ENCODE data around the gene SLC15A4.
A peak's percentile ranks its signal among the peaks of the same experiment; 100 is the strongest.
"Not testable (repeated sequence)": the region's sequence is repeated elsewhere in the genome, so short reads cannot be mapped to it uniquely, and the experiment has no call there.

Gene SLC15A4

GRCh38 chr12:128852885-128853599 lies 29.3 kb upstream of the SLC15A4 start, which contains the start of gene GLT1D1:
Gene GLT1D1 (plus strand): TSS chr12:128853478. CDS start chr12:128853582, 104 bp downstream.
- Mint-ChIP-seq H3K27ac (no peak within 1 kb of the TSS), H3K4me1 (ENCODE audit: low read depth in 2 of 2) (no peaks in the 10 kb centered on the region), H3K9me3 (no peaks in the 10 kb centered on the region), H3K4me3 (peak within 1 kb of the TSS; percentile 48 to 62), H3K27me3 (peaks cover 12 to 50% of the 10 kb centered on the region in 2 donors), H3K36me3 (ENCODE audit: insufficient read depth) (no peaks in the 10 kb centered on the region)
- no peak for DNase-seq
- no peak for ATAC-seq (replicated peaks)

- Mint-ChIP-seq H3K27me3 (peaks cover 12 to 42% of the 10 kb centered on the region in 2 donors), H3K4me3 (no peak overlapping the region), H3K4me1 (ENCODE audit: low read depth in 2 of 2) (no peaks in the 10 kb centered on the region), H3K27ac (no peak overlapping the region), H3K36me3 (ENCODE audit: insufficient read depth) (peaks cover 3% of the 10 kb centered on the region), H3K9me3 (no peaks in the 10 kb centered on the region)
- ATAC-seq (replicated peaks) (no peak), DNase-seq (no peak)
Observed at GRCh38 chr12:128852026-128852698, 28.4 kb upstream of the SLC15A4 start.

GRCh38 chr12:128851429-128851828 lies 27.7 kb upstream of the SLC15A4 start:
- ATAC-seq (replicated peaks); H3K36me3 Mint-ChIP-seq (ENCODE audit: insufficient read depth); DNase-seq; H3K4me3 Mint-ChIP-seq; H3K4me1 Mint-ChIP-seq (ENCODE audit: low read depth in 2 of 2); H3K9me3 Mint-ChIP-seq; H3K27ac Mint-ChIP-seq: not testable (repeated sequence)
- peaks cover 12 to 36% of the 10 kb centered on the region in 2 donors for H3K27me3 Mint-ChIP-seq

- ATAC-seq (replicated peaks) (no peak), DNase-seq (no peak)
- Mint-ChIP-seq H3K4me3 (no peak overlapping the region), H3K27me3 (peaks cover 12 to 30% of the 10 kb centered on the region in 2 donors), H3K9me3 (no peaks in the 10 kb centered on the region), H3K27ac (no peak overlapping the region), H3K4me1 (ENCODE audit: low read depth in 2 of 2) (no peaks in the 10 kb centered on the region), H3K36me3 (ENCODE audit: insufficient read depth) (peaks cover 3% of the 10 kb centered on the region)
Observed at GRCh38 chr12:128850400-128850799, 26.6 kb upstream of the SLC15A4 start.

GRCh38 chr12:128849806-128850205 lies 26.0 kb upstream of the SLC15A4 start:
- not testable (repeated sequence) for H3K27ac Mint-ChIP-seq; ATAC-seq (replicated peaks); DNase-seq; H3K36me3 Mint-ChIP-seq (ENCODE audit: insufficient read depth); H3K4me3 Mint-ChIP-seq; H3K4me1 Mint-ChIP-seq (ENCODE audit: low read depth in 2 of 2); H3K9me3 Mint-ChIP-seq
- H3K27me3 Mint-ChIP-seq = peaks cover 10 to 24% of the 10 kb centered on the region in 2 donors

- Mint-ChIP-seq H3K27ac (no peak overlapping the region), H3K27me3 (peaks cover 0 to 15% of the 10 kb centered on the region in 2 donors), H3K36me3 (ENCODE audit: insufficient read depth) (peaks cover 3% of the 10 kb centered on the region), H3K4me1 (ENCODE audit: low read depth in 2 of 2) (peaks cover under 1 to 2% of the 10 kb centered on the region in 2 donors), H3K9me3 (no peaks in the 10 kb centered on the region), H3K4me3 (no peak overlapping the region)
- ATAC-seq (replicated peaks) (no peak), DNase-seq (no peak)
Observed at GRCh38 chr12:128848371-128848770, 24.6 kb upstream of the SLC15A4 start.

GRCh38 chr12:128846671-128847070 lies 22.9 kb upstream of the SLC15A4 start:
- not testable (repeated sequence) for H3K27ac Mint-ChIP-seq; DNase-seq; H3K9me3 Mint-ChIP-seq; H3K4me1 Mint-ChIP-seq (ENCODE audit: low read depth in 2 of 2); H3K36me3 Mint-ChIP-seq (ENCODE audit: insufficient read depth); ATAC-seq (replicated peaks); H3K27me3 Mint-ChIP-seq; H3K4me3 Mint-ChIP-seq

GRCh38 chr12:128844031-128844635 lies 20.4 kb upstream of the SLC15A4 start:
- no peak for DNase-seq
- peak; percentile 47 for ATAC-seq (replicated peaks)
- no peaks in the 10 kb centered on the region for H3K27me3 Mint-ChIP-seq
- peak overlapping the region in 1 of 2 donors; percentile 13 for H3K27ac Mint-ChIP-seq
- no peaks in the 10 kb centered on the region for H3K9me3 Mint-ChIP-seq
- H3K4me3 Mint-ChIP-seq = no peak overlapping the region
- H3K36me3 Mint-ChIP-seq (ENCODE audit: insufficient read depth) = peaks cover 6% of the 10 kb centered on the region
- H3K4me1 Mint-ChIP-seq (ENCODE audit: low read depth in 2 of 2) = peaks cover 6 to 15% of the 10 kb centered on the region in 2 donors

GRCh38 chr12:128843538-128843937 lies 19.8 kb upstream of the SLC15A4 start:
- Mint-ChIP-seq H3K27ac (peak overlapping the region in 1 of 2 donors; percentile 13), H3K27me3 (no peaks in the 10 kb centered on the region), H3K4me1 (ENCODE audit: low read depth in 2 of 2) (peaks cover 6 to 15% of the 10 kb centered on the region in 2 donors), H3K9me3 (no peaks in the 10 kb centered on the region), H3K36me3 (ENCODE audit: insufficient read depth) (peaks cover 6% of the 10 kb centered on the region), H3K4me3 (no peak overlapping the region)
- DNase-seq (no peak), ATAC-seq (replicated peaks) (no peak)

- no peak for ATAC-seq (replicated peaks)
- no peak overlapping the region for H3K4me3 Mint-ChIP-seq
- no peaks in the 10 kb centered on the region for H3K9me3 Mint-ChIP-seq
- no peak for DNase-seq
- peaks cover 6 to 15% of the 10 kb centered on the region in 2 donors for H3K4me1 Mint-ChIP-seq (ENCODE audit: low read depth in 2 of 2)
- peaks cover 5% of the 10 kb centered on the region for H3K36me3 Mint-ChIP-seq (ENCODE audit: insufficient read depth)
- no peaks in the 10 kb centered on the region for H3K27me3 Mint-ChIP-seq
- no peak overlapping the region for H3K27ac Mint-ChIP-seq
Observed at GRCh38 chr12:128842579-128842978, 18.8 kb upstream of the SLC15A4 start.

GRCh38 chr12:128840862-128841468 lies 17.2 kb upstream of the SLC15A4 start:
- ATAC-seq (replicated peaks) (no peak), DNase-seq (no peak)
- H3K36me3 Mint-ChIP-seq (ENCODE audit: insufficient read depth) = peaks cover 3% of the 10 kb centered on the region
- H3K4me3 Mint-ChIP-seq = no peak overlapping the region
- peaks cover 6 to 15% of the 10 kb centered on the region in 2 donors for H3K4me1 Mint-ChIP-seq (ENCODE audit: low read depth in 2 of 2)
- peak overlapping the region in 1 of 2 donors; percentile 73 for H3K27ac Mint-ChIP-seq
- no peaks in the 10 kb centered on the region for H3K27me3 Mint-ChIP-seq
- no peaks in the 10 kb centered on the region for H3K9me3 Mint-ChIP-seq

GRCh38 chr12:128839885-128840284 lies 16.1 kb upstream of the SLC15A4 start:
- H3K4me1 Mint-ChIP-seq (ENCODE audit: low read depth in 2 of 2) = peaks cover 6 to 15% of the 10 kb centered on the region in 2 donors
- not testable (repeated sequence) for DNase-seq; H3K27me3 Mint-ChIP-seq; ATAC-seq (replicated peaks); H3K36me3 Mint-ChIP-seq (ENCODE audit: insufficient read depth); H3K9me3 Mint-ChIP-seq; H3K27ac Mint-ChIP-seq; H3K4me3 Mint-ChIP-seq

GRCh38 chr12:128833418-128833817 lies 9.7 kb upstream of the SLC15A4 start:
- DNase-seq = no peak
- Mint-ChIP-seq H3K9me3 (no peaks in the 10 kb centered on the region), H3K4me3 (no peak overlapping the region), H3K27me3 (no peaks in the 10 kb centered on the region), H3K4me1 (ENCODE audit: low read depth in 2 of 2) (peaks cover 14 to 16% of the 10 kb centered on the region in 2 donors), H3K27ac (no peak overlapping the region), H3K36me3 (ENCODE audit: insufficient read depth) (peaks cover 4% of the 10 kb centered on the region)
- ATAC-seq (replicated peaks) = no peak
